GM21717 (cell line): ENCODE results near the gene DNAJA4.
A peak's percentile ranks its signal among the peaks of the same experiment; 100 is the strongest.

ENCODE experiments used
- ATAC-seq: cut with Tn5 transposase; IDR thresholded peaks from one replicate; pipeline ENCODE4 v1.9.1; 2021; ENCODE audit warnings: mild to moderate bottlenecking, moderate library complexity; ENCODE audit not compliant: unreplicated experiment

DNAJA4 gene

DNA sequence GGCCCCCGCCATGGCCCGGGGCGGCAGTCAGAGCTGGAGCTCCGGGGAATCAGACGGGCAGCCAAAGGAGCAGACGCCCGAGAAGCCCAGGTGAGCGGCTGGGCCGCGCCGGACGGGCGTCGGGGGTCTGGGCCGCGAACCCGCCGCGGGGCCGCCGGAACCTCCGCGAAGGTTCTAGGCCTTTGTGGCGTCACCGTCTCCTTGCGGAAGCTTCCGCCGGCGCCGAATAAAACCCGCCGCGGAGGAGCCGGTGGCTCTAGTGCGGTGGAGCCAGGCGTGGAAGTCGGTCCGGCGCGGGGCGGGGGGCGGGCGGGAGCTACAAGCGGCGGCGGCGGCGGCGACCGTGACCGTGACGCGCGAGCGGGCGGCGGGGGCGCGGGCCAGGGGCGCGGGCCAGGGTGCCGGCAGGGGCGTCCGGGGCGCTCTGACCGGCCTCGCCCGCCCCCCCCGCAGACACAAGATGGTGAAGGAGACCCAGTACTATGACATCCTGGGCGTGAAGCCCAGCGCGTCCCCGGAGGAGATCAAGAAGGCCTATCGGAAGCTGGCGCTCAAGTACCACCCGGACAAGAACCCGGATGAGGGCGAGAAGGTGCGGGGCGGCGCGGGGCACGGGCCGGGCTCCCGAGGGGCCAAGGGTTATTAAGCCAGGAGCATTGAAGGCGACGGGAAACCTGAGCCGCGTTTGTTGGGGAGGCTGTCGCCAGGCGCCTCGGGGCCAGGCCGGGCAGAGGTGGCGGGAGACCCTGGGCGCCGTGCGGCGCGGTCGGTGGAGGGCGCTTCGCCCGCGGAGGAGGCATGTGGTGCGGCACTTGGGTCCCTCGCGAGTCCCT, at the start of gene DNAJA4:
DNAJA4 (plus strand) TSS at position 259 of the 833 bp plus-strand sequence; CDS start at position 461, 202 bp downstream.
- no peak for ATAC-seq

DNA sequence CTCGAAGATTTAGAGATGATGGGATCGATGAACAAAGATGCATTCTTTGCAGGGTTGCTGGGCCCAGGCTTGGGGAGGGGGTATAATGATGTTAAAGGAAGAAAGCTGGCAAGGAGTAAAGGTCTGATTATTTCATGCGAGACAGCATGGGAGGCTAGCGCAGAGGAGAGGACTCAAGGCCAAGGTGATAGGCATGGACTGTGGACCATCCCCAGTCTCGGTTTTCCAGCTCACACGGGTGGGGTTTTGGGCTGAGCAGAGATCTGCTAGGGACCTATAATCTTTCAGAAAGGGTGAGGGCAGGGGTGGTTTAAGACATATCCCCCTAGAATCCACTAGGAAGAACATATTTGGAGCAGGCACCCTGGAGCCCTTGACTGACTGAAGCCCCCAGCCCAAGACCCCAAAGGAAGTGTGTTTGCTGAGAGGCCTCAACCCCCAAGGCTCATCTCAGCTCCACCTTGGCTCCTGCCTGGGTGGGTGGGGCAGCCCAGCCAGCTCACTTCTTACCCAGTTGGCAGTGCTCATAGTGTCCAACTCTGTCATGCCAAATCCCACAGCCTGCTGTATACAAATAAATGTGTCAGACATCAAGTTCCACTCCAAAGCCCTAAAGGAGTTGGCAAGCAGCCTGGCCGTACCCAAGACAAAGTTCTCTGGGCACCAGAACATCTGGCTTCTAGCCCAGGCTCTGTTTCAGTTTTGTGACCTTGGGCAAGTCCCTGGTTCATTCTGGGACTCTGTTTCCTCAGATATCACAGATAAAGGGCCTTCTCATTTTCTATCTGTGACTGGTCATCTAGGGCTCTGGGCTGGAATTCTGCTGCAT, 47.9 kb upstream of the DNAJA4 start:
- no peak for ATAC-seq

DNA sequence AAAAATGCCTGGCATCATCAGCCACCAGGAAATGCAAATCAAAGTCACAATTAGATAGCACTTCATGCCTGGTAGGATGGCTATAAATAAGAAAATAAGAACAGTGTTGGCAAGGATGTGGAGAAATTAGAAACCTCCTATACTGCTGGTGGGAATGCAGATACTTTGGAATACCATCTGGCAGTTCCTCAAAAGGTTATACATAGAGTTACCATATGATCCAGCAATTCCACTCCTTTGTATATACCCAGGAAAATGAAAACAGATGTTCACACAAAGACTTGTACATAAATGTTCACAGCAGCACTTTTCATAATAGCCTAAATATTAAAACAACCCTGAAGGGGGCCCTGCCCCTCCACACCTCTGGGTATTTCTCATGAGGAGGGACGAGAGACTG, 43.6 kb upstream of the DNAJA4 start:
- ATAC-seq, result no peak

DNA sequence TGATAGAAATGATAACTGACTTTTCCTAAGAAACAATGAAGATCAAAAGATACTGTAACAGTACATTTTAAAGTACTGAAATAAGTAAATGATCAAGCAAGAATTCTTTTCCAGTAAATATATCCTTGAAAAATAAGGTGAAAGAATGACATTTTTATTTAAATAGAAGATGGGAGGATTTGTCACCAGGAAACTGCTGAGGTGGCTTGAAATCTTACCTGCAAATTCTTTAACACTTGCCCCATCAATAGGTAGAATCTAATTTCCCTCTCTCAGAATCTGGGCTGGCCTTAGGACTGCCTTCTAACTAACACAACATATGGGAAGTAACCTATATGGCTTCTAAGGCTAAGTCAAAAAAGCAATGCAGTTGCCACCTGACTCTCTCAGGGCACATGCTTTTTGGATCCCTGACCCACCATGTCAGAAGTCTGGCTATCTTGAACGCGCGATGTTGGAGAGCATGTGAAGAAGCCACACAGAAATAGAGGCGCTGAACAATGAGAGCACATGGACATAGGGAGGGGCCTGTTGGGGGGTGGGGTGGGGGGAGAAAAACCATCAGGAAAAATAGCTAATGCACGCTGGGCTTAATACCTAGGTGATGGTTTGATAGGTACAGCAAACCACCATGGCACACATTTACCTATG, 41.5 kb upstream of the DNAJA4 start:
- no peak for ATAC-seq

DNA sequence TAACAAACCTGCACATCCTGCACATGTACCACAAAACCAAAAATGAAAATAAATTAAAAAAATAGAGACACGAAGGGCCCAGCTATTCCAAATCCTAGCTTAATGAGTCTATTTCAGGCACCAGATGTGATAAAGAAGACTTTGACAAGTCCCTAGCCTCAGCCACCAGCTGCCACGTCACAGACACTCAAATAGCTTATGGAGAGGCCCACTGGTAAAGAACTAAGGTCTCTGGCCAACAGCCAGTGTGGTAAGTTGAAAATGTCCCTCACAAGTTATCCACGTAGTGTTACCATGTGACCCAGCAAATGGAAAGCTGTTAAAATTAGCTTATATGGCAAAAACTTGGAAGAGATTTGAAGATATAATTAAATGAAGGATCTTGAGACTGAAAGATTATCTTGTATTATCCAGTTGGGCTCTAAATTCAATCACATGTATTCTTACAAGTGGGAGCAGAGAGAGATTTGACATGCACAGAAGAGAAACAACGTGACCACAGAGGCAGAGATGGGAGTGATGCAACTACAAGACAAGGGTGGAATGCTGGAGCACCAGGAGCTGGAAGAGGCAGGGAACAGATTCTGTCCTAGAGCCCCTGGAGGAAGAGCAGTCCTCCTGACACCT, 40.9 kb upstream of the DNAJA4 start:
- no peak for ATAC-seq

DNA sequence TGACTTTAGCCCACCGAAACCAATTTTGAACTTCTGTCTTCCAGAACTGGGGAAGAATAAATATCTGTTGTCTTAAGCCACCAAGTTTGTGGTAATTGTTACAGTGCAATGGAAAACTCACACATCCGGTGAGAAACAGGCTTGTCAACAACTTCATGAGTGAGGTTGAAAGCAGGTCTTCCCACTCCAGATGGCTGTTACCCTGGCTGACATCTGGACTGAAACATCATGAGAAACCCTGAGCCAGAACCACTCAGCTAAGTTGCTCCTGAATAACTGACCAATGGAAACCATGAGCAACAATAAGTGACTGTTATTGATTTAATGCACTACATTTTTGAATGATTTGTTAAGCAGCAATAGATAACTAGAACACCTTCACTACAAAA, 40.3 kb upstream of the DNAJA4 start:
- ATAC-seq, result no peak

DNA sequence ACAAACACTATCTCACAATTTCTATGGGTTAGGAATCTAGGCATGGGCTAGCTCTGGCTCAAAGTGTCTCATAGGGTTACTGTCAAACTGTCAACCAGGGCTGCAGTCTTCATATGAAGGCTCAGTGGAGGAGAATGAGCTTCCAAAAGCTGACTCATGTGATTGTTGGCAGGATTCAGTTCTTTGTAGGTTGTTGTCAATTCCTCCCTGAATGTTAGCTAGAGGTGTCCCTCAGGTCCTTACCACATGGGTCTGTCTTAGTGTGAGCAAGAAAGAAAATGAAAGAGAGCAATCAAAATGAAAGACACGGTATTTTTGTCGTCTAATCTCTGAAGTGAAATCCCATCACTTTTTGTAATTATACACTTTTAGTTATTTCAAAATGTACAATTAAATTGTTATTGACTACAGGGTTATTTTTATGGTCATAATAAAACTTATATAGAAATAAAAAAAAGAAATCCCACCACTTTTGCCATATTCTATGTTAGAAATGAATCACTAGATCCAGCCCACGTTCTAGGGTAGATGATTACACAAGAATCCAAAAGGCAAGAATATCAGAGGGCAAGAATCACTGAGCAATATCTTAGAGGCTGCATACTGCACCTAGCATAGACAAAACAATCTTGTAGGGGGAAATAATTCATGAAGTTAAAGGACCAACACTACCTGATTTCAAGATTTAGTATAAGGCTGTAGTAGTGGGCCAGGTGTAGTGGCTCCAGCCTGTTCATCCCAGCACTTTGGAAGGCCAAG, 38.4 kb upstream of the DNAJA4 start:
- peak; percentile 77 for ATAC-seq

DNA sequence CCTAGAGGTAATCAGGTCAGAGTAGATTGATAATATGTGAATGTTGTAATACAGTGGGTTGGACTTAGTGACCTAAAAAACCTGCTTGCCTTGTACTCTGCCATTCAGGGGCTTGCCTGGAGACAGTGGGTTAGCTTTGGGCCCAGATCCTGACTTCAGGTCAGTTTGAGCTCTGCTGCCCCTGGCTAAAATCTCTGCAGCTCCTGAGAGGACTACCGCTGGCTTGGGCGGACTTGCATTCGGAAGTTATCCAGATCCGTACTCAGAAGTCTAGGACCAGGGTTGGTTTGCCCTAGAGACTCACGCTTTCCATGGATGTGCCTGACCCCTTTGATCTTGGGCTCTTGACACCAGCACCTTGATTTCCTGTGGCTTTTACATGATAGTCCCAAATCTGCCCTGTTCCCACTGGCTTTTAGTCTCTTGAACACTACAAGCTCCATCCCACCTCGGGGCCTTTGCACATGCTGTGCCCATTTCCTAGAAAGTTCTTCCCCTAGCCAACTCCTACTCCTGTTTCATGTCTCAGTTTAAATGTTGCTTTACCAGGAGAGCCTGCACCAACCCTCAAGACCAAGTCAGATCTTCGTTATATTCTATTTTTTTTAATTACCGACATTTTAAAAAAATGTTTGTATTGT, 35.9 kb upstream of the DNAJA4 start:
- no peak for ATAC-seq

DNA sequence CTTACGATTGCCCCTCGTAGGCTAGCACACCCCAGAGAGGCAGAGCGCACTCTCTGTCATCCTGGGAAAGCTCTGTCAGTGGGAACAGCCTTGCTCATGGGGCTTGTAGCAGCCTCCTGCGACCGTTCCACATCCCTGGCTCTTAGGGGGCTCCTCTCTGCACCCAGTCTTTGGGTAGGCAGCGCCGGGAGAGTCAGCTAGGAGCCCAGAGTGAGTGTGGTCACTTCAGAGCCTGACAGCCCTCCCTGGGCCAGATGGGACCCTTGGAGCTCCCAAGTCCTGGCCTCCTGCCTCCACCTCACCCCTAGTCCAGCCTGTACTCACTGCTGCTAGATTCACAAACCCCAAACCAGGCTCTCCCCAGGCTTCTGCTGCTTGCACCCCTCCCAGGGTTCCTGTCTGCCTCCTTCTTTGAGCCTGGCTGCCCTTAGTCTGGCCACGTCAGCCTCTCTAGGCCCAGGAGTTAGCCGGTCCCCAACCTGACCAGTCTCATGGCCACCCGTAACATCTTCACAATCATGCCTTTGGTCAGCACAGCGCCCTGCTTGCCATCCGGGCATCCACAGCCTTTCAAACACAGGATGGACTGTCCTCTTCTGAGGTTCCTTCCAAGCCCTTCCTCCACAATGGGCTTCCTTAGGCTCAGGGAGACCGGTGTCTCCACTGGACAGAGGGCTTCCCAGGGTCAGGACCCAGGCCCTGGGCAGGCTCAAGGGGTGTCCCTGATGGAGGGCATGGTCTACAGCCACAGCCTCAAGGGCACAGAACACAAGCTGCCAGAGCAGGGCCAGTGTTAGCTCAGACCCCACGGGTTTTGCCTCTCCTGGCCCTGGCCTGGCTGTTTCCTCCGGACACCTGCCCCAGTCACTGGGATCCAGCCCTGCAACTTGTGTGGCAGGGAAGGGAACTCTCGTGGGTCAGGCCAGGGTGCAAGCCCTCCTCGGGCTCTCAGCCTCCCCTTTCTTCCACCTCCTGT, 34.6 kb upstream of the DNAJA4 start:
- no peak for ATAC-seq

DNA sequence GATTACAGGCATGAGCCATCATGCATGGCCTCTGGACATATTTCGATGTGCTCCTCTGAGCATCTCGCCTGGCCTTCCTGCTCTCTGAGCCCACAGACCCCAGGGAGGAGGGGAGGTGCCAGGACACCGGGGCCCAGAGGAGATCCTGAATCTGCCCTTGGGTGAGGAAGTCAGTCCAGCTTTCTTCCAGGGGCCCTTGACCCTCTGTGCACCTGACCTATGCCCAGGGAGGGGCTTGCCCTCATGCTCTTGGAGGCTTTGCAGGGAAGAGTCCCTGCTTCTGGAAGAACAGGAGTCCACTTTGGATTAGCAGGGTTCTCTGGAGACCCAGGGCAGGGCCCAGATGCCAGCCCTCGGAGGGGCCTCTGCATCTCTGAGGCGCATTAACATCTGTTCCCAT, 31.4 kb upstream of the DNAJA4 start:
- no peak for ATAC-seq

DNA sequence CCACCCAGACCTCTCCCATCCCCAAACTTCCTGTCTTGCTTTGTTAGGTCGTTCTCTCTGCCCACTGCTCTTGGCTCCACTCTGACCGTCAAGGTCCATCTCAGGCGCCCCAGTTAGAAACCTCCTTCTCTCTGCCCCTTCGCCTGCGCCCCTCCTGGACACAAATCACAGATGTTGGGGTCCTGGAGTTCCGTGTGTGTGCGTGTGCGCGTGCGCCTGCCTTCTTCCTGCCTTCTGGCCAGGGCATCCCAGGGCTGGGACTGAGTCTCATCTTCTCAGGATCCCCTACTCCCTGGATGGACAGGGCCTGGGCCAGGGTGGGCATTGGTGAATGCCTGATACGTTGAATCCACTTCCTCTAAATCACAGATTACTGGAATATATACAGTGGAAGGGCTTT, 30.9 kb upstream of the DNAJA4 start:
- no peak for ATAC-seq

DNA sequence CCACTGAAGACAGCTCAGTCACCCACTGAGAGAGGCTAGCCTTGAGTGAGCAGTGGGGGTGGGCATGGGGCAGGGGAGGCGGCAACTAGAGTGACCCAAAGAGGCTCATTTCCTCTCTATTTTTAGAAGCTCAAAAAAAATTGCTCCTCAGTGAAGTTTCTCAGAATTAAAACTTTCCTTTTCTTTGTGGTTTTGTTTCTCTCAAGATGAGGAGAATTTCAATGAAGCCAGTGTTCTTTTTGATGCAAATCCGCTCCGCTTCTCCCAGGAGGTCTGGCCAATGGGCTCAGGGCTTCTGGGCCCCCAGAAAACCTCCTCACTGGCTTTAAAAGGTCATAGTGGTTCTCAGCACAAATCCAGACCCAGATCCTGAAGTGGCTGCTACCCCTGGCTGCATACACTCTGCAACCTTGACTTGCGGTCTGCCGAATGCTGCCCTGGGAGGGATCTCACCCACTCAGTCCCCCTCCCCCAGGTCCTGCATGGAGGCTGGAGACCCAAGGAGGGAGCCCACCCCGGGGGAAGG, 29.8 kb upstream of the DNAJA4 start, which contains the start of gene ACSBG1:
ACSBG1 (minus strand) TSS at position 51 of the 526 bp plus-strand sequence. CDS start 64 bp downstream, outside the sequence.
- ATAC-seq, result no peak

DNA sequence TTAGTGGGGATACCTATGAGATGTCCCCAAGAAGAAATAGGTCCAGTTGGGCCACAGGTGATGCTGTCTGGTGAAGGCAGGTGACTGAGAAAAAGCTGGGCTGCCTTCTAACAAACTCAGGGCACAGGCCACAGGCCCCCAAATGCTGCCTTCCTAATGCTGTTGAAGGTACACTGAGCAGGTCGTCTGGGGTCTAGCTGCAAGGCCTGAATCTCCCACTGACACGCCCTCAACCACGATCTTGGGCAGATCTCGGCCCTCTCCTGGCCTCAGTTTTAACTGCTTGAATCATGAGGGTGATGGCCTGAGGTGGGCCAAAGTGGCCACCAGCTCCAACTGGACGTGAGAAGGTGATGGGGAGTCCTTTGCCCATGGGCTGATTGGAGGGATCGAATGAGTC, 27.9 kb upstream of the DNAJA4 start:
- no peak for ATAC-seq

DNA sequence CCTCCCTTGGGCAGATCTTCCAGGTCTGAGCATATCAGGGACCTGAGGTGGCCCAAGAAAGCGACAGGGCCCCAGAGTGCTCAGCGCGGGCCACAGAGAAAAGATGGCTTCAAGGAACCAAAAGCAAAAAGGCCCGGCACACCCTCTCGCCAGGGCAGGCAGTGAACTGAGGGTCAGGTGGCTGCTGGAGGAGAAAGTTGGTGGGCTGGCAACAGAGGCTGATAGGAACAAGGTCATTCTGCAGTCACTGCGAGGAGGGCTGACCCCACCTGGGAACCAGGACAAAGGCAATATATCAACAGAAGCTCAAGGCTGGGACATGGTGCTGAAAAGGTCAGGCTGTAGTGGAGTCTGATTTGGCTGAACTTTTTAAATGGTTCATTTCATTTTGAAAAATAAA, 27.2 kb upstream of the DNAJA4 start:
- ATAC-seq, result no peak

DNA sequence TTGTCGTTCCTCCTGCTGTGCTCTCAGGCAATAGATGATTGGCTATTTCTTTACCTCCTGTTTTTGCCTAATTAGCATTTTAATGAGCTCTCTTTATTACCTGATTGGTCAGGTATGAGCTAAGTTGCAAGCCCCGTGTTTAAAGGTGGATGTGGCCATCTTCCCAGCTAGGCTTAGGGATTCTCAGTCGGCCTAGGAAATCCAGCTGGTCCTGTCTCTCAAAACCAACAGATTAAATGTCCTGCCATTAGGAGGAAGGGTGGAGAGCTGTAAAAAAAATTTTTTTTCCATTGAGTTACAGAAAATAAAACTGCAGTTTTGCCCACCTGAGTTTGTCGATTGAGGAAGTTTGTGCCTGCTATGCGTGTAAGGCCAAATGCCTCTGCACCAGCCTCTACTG, 24.6 kb upstream of the DNAJA4 start:
- no peak for ATAC-seq

DNA sequence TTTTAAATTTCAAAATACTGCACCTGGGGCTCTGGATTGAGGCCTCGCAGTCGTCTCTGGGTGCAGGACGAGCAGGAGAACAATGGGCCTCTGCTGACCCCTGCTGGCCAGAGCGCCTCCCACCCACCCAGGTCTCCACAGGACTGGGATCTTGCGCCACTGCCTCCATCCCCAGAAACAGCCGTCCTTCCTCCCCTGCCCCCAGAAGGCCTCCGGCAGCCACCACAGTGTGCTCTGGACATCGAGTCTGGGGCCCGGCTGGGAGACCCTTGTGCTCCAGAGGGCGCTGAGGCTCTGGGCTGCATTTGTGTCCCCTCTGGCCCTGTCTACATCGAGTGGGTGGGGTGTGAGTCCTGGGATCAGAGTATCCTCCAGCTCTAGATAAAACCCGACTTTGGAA, 23.3 kb upstream of the DNAJA4 start:
- ATAC-seq, result no peak

DNA sequence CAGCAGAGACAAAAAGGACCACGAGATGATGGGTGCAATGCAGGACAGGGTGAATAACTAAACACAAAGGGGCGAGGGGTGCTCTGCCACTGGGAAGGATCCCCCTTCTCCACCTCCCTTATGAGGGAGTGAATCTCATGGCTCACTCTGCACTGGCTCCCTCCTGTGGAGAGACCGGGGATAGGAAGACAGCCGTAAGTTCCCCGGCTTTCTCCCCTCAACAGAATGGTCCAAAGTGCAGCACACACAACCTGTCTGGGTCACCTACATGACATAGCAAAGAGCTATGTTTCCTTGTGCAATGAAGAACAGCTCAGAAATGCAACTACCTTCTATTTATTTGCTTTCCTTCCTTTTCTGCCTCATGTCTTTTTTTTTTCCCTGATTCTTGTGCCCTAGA, 22.2 kb upstream of the DNAJA4 start:
- no peak for ATAC-seq

DNA sequence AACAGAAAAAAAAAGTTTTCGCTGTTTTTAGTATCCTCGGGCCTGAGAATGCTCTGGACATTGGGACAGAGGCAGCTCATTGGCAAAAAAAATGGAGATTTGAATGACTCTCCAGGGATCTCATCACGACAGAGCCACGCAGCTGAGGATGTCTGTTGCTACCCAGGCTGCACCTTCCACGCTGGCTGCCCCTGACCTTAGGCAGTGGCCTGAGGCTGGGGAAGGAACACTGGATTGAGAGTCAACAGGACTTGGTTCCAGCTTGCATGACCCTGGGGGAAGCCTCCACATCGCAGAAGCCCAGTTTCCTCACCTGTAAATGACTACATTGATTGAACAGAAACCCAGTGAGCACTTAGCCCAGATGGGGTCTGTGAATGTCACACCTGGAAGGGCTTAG, 21.3 kb upstream of the DNAJA4 start:
- no peak for ATAC-seq
